ENCODE measurements around the gene RUNX1. TPM values are rescaled to one million over a fixed set of nuclear protein-coding genes. Genes with fewer than 3 reads are reported as not detected.

The RUNX1 gene
- total and polyA plus RNA-seq, 2 of the 13 experiments (the other 11 are each of a cell fraction or from before 2014, with no cell fraction given) = 5.4 to 6.4 TPM

GRCh38 chr21:34910396-34910795 is 138.7 kb downstream of the RUNX1 start (continued):
- TF ChIP-seq REST (IDR thresholded peaks at IDR 0.05; ENCODE audit: borderline replicate concordance in 1 of 2, low read depth in 1 of 2, low read length in 2 of 2) (peak; percentile 11 to 81), HNRNPL (IDR thresholded peaks at IDR 0.05; ENCODE audit: low read depth, low read length) (0 out of 2 replicates have a peak, but pooled peaks have one; percentile 59), SP140L (CRISPR knock-in tag; IDR thresholded peaks at IDR 0.05; ENCODE audit: borderline replicate concordance) (no peak), ZNF292 (CRISPR knock-in tag; IDR thresholded peaks at IDR 0.05; ENCODE audit: borderline replicate concordance, low read depth) (peak; percentile 60; the same call in 1 of the 2 replicates), HNF4A (CRISPR knock-in tag; IDR thresholded peaks at IDR 0.05) (peak; percentile 60; the same call in 1 of the 2 replicates)

GRCh38 chr21:34909492-34910292 is 139.4 kb downstream of the RUNX1 start:
- TF ChIP-seq ZFP36L2 (CRISPR knock-in tag; IDR thresholded peaks at IDR 0.05) (no peak), ZNF546 (CRISPR knock-in tag; conservative IDR thresholded peaks at IDR 0.05) (no peak), MED1 (CRISPR knock-in tag; IDR thresholded peaks at IDR 0.05) (no peak), ZNF496 (CRISPR knock-in tag; IDR thresholded peaks at IDR 0.05; ENCODE audit: insufficient replicate concordance) (no peak), DPF2 (CRISPR knock-in tag; IDR thresholded peaks at IDR 0.05; ENCODE audit: borderline replicate concordance, low read depth) (no peak), ISX (CRISPR knock-in tag; conservative IDR thresholded peaks at IDR 0.05) (no peak)
- Histone ChIP-seq H2AFZ (ENCODE audit: low read length) (no peak overlapping the region), H4K20me1 (ENCODE audit: insufficient read depth, low read length) (no peaks in the 10 kb centered on the region), H3K27ac (ENCODE audit: extremely low read length, insufficient read depth, low read length) (peak overlapping the region; percentile 19), H3K4me1 (ENCODE audit: insufficient read depth, low read length) (peaks cover 47% of the 10 kb centered on the region), H3K4me2 (ENCODE audit: low read depth, low read length) (peak overlapping the region; percentile 46), H3K9ac (ENCODE audit: insufficient read depth, low read depth, low read length) (no peak overlapping the region), H3K27me3 (ENCODE audit: control insufficient read depth in 1 of 2, insufficient read depth in 2 of 2, low read length in 2 of 2) (no peaks in the 10 kb centered on the region), H3K9me3 (ENCODE audit: low read length) (no peaks in the 10 kb centered on the region), H3K79me2 (ENCODE audit: insufficient read depth, low read length) (no peaks in the 10 kb centered on the region), H3K36me3 (replicated peaks in 1 of 2; ENCODE audit: control insufficient read depth in 1 of 2, insufficient read depth in 2 of 2, low read length in 2 of 2) (no peaks in the 10 kb centered on the region), H3K4me3 (replicated peaks in 1 of 3; ENCODE audit: insufficient read depth in 1 of 3, low read depth in 2 of 3, low read length in 3 of 3) (no peak overlapping the region)
- intact Hi-C loops (cut with micrococcal nuclease; ENCODE audit: unreplicated experiment) = loop anchor here (2.0 to 5.0 kb wide), 2 partner anchors 113 to 133 kb away; no protein-coding TSS in a partner anchor
- in situ Hi-C loops (cut with HindIII; ENCODE audit: extremely low pct_ligation_motif_present, low pct_unique_long_range_greater_than_20kb) = no loop called here
- FAIRE-seq (no peak), DNase-seq (ENCODE audit: low spot score) (no peak), ATAC-seq (peak; percentile 62)
- WGBS (ENCODE audit: low lambda C conversion rate) = 63% methylated on average over 3 of the region's 3 CpGs
- BruUV-seq (replicated peaks) = TSS peak; percentile 42
- CTCF ChIA-PET (ENCODE audit: low intra/inter-chr PET ratio, low total read pairs) = no interaction called here
- POLR2A ChIA-PET = interaction anchor here (0.8 to 1.6 kb wide), 2 partner anchors 20 to 21 kb away, joined by 4 read pairs; no protein-coding TSS in a partner anchor

Data from HepG2 (cell line).